GM23338 (cell line): ENCODE measurements around the gene XPR1. TPM values are rescaled to one million over a fixed set of nuclear protein-coding genes. Genes with fewer than 3 reads are reported as not detected.

Experiments
- ATAC-seq: fragments of 200-7000 bp; cut with Tn5 transposase; 3 replicates; pipeline ENCODE4 v1.9.1; 2020
- DNase-seq: peaks from one replicate; pipeline ENCODE4 v3.0.0-alpha.2; 2015; ENCODE audit warnings: low spot score
- H2AFZ ChIP-seq: fragments of 200-600 bp; sonication (generic); 2 replicates; pipeline ENCODE4 v1.8.0; 2016; ENCODE audit warnings: antibody characterized with exemption, mild to moderate bottlenecking, moderate library complexity
- H3F3A ChIP-seq: fragments of 200-600 bp; sonication (generic); replicated peaks from 2 replicates; pipeline ENCODE4 v1.8.0; 2017; ENCODE audit warnings: antibody characterized with exemption, mixed run types, low read depth
- H3K27ac ChIP-seq: fragments of 200-600 bp; sonication (generic); 2 replicates; pipeline ENCODE4 v1.6.1; 2016; ENCODE audit warnings: low read depth
- H3K27me3 ChIP-seq: fragments of 200-600 bp; sonication (generic); 2 replicates; pipeline ENCODE4 v1.8.0; 2016; ENCODE audit warnings: mild to moderate bottlenecking, mixed run types, moderate library complexity; ENCODE audit not compliant: insufficient read depth
- H3K36me3 ChIP-seq: fragments of 200-600 bp; sonication (generic); 2 replicates; pipeline ENCODE4 v1.8.0; 2016; ENCODE audit warnings: mild to moderate bottlenecking; ENCODE audit not compliant: insufficient read depth
- H3K4me1 ChIP-seq: fragments of 200-600 bp; sonication (generic); 2 replicates; pipeline ENCODE4 v1.8.0; 2016; ENCODE audit warnings: mild to moderate bottlenecking, moderate library complexity; ENCODE audit not compliant: insufficient read depth
- H3K4me2 ChIP-seq: fragments of 200-600 bp; sonication (generic); 2 replicates; pipeline ENCODE4 v1.7.1; 2017; ENCODE audit warnings: mixed run types
- H3K4me3 ChIP-seq: fragments of 200-600 bp; sonication (generic); 2 replicates; pipeline ENCODE4 v1.6.1; 2016; ENCODE audit warnings: mixed run types
- H3K79me2 ChIP-seq: fragments of 200-600 bp; sonication (generic); replicated peaks from 2 replicates; pipeline ENCODE4 v1.8.0; 2017; ENCODE audit warnings: mild to moderate bottlenecking; ENCODE audit not compliant: insufficient read depth
- H3K9me2 ChIP-seq: fragments of 200-600 bp; sonication (generic); 2 replicates; pipeline ENCODE4 v1.8.0; 2017; ENCODE audit not compliant: insufficient read depth
- H4K20me1 ChIP-seq: fragments of 200-600 bp; sonication (generic); replicated peaks from 2 replicates; pipeline ENCODE4 v1.8.0; 2017; ENCODE audit warnings: mild to moderate bottlenecking; ENCODE audit not compliant: insufficient read depth
- H3K27ac Mint-ChIP-seq: 2 replicates; pipeline ENCODE4 v1.8.0; 2020; ENCODE audit warnings: inconsistent platforms, mild to moderate bottlenecking, moderate library complexity, mixed read lengths
- H3K27me3 Mint-ChIP-seq: 3 replicates; pipeline ENCODE4 v1.8.0; 2022; ENCODE audit warnings: low read depth, mild to moderate bottlenecking, moderate library complexity, mixed read lengths, inconsistent platforms; ENCODE audit not compliant: insufficient read depth, poor library complexity
- H3K36me3 Mint-ChIP-seq: 3 replicates; pipeline ENCODE4 v1.8.0; 2021; ENCODE audit warnings: low read depth, mild to moderate bottlenecking, inconsistent platforms, moderate library complexity, mixed read lengths
- H3K4me1 Mint-ChIP-seq: 3 replicates; pipeline ENCODE4 v1.8.0; 2020; ENCODE audit warnings: mild to moderate bottlenecking, inconsistent platforms, mixed read lengths
- H3K4me3 Mint-ChIP-seq: 3 replicates; pipeline ENCODE4 v1.8.0; 2021; ENCODE audit warnings: moderate library complexity, mild to moderate bottlenecking, inconsistent platforms, mixed read lengths
- H3K9me3 Mint-ChIP-seq: 3 replicates; pipeline ENCODE4 v1.8.0; 2020; ENCODE audit warnings: moderate library complexity, mild to moderate bottlenecking, inconsistent platforms, mixed read lengths
- CTCF ChIP-seq, 2 experiments: fragments of 200-600 bp in 1 of 2; sonication (generic) in 1 of 2; conservative IDR thresholded peaks; 2 replicates each; pipeline versions ENCODE4 v1.5.1 to v1.6.1; 2016 to 2017; ENCODE audit warnings: antibody characterized with exemption in 2 of 2, low read depth in 2 of 2, mild to moderate bottlenecking in 2 of 2, moderate library complexity in 1 of 2
- ETS1 ChIP-seq: IDR thresholded peaks from 2 replicates; pipeline ENCODE4 v1.6.1; 2016; ENCODE audit warnings: antibody characterized with exemption
- EZH2phosphoT487 ChIP-seq: fragments of 200-600 bp; sonication (generic); IDR thresholded peaks from one replicate; pipeline ENCODE4 v1.8.1; 2018; ENCODE audit warnings: antibody characterized with exemption; ENCODE audit not compliant: unreplicated experiment
- JUNB ChIP-seq: IDR thresholded peaks from one replicate; pipeline ENCODE4 v1.6.1; 2016; ENCODE audit warnings: antibody characterized with exemption; ENCODE audit not compliant: unreplicated experiment
- POLR2AphosphoS5 ChIP-seq: IDR thresholded peaks from 2 replicates; pipeline ENCODE4 v1.6.1; 2016; ENCODE audit warnings: antibody characterized with exemption, low read depth
- STAT1 ChIP-seq: IDR thresholded peaks from one replicate; pipeline ENCODE4 v1.6.1; 2016; ENCODE audit warnings: antibody characterized with exemption; ENCODE audit not compliant: unreplicated experiment
- ZNF331 ChIP-seq: fragments of 250-450 bp; sonication (Bioruptor Pico); IDR thresholded peaks from 2 replicates; pipeline ENCODE4 v1.5.0; 2020; ENCODE audit warnings: low read depth, mild to moderate bottlenecking, moderate library complexity
- ZNF462 ChIP-seq: fragments of 250-450 bp; sonication (Bioruptor Pico); IDR thresholded peaks from 2 replicates; pipeline ENCODE4 v1.5.0; 2020; ENCODE audit warnings: mild to moderate bottlenecking, moderate library complexity
- polyA plus RNA-seq: library from polyadenylated mRNA; unstranded; fragments of >200 nt; fragmentation: Nextera tagmentation; extraction: Ambion mirVana; gene quantifications from 2 replicates; pipeline ENCODE4 v1.2.1, GENCODE V29; 2016
- total RNA-seq: library from RNA; depleted of rRNA; stranded (reverse); fragments of >200 nt; shearing (Covaris generic); gene quantifications from 2 replicates; pipeline ENCODE4 v1.2.3, GENCODE V29; 2014

XPR1 gene
- total and polyA plus RNA-seq, 2 experiments from 2014 or later, result 9.3 to 38.1 TPM

- peaks cover 10% of the 10 kb centered on the region for H3K27me3 Mint-ChIP-seq
- Histone ChIP-seq H3K4me2 (no peak overlapping the region), H3K36me3 (no peaks in the 10 kb centered on the region), H3K4me1 (no peaks in the 10 kb centered on the region), H2AFZ (no peak overlapping the region), H3K27me3 (no peaks in the 10 kb centered on the region), H3K4me3 (no peak overlapping the region), H3K9me2 (no peaks in the 10 kb centered on the region), H3K27ac (no peak overlapping the region), H3F3A (no peaks in the 10 kb centered on the region), H4K20me1 (no peaks in the 10 kb centered on the region), H3K79me2 (no peaks in the 10 kb centered on the region)
- no peak overlapping the region; the same call in 1 of the 2 replicates for H3K27ac Mint-ChIP-seq
- DNase-seq, result peak; percentile 44
- no peak for TF ChIP-seq POLR2AphosphoS5
- TF ChIP-seq EZH2phosphoT487, result no peak
- peak; percentile 31 to 32; a peak in 3 of 4 replicates for TF ChIP-seq CTCF (conservative IDR thresholded peaks at IDR 0.05; ENCODE audit: low read depth in 2 of 2)
- H3K36me3 Mint-ChIP-seq, result no peaks in the 10 kb centered on the region
- no peak overlapping the region for H3K4me3 Mint-ChIP-seq
- ATAC-seq, result no peak
- no peaks in the 10 kb centered on the region for H3K9me3 Mint-ChIP-seq
- peaks cover 20% of the 10 kb centered on the region for H3K4me1 Mint-ChIP-seq
Observed at GRCh38 chr1:180933141-180933540, 301.3 kb downstream of the XPR1 start.

- Histone ChIP-seq H3K27me3 (no peaks in the 10 kb centered on the region), H3K27ac (no peak overlapping the region), H3K36me3 (no peaks in the 10 kb centered on the region), H4K20me1 (no peaks in the 10 kb centered on the region), H3K4me1 (no peaks in the 10 kb centered on the region), H2AFZ (no peak overlapping the region), H3K79me2 (no peaks in the 10 kb centered on the region), H3K4me3 (no peak overlapping the region), H3K4me2 (no peak overlapping the region), H3K9me2 (no peaks in the 10 kb centered on the region), H3F3A (no peaks in the 10 kb centered on the region)
- no peak for ATAC-seq
- Mint-ChIP-seq H3K36me3 (no peaks in the 10 kb centered on the region), H3K4me3 (no peak overlapping the region), H3K4me1 (peaks cover 16% of the 10 kb centered on the region), H3K9me3 (no peaks in the 10 kb centered on the region), H3K27ac (no peak overlapping the region), H3K27me3 (peaks cover 14% of the 10 kb centered on the region)
- DNase-seq, result no peak
- TF ChIP-seq JUNB (no peak), ETS1 (no peak), STAT1 (no peak), CTCF (conservative IDR thresholded peaks at IDR 0.05; ENCODE audit: low read depth in 2 of 2) (no peak), ZNF331 (CRISPR knock-in tag) (no peak), ZNF462 (CRISPR knock-in tag) (no peak)
Observed at GRCh38 chr1:180934563-180934962, 302.7 kb downstream of the XPR1 start.
